GM12891 (cell line): ENCODE measurements around the gene TMPRSS2.

Source experiments
- POLR2A ChIP-seq: IDR thresholded peaks from 2 replicates; pipeline ENCODE4 v1.6.1; 2011; ENCODE audit warnings: low read depth, low read length, control low read depth
- POLR2AphosphoS5 ChIP-seq: IDR thresholded peaks from 2 replicates; pipeline ENCODE4 v1.6.1; 2011; ENCODE audit warnings: low read depth, low read length, control low read depth

DNA sequence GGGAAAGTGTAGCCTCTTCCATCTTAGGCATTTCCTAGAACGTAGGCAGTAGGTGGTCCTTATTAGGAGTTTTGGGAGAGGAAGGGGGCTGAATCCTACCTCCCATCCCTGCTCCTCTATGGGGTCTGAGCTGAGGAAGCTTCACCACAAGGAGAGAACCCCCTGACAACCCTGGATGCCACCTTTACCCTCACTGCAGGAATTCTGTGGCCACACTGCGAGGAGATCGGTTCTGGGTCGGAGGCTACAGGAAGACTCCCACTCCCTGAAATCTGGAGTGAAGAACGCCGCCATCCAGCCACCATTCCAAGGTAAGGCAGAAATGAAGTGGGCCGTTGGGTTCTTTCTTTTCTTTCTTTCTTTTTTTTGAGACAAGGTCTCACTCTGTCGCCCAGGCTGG, 80.4 kb downstream of the TMPRSS2 start:
- TF ChIP-seq POLR2AphosphoS5 (peak; percentile 47; the same call in 1 of the 2 replicates), POLR2A (0 out of 2 replicates have a peak, but pooled peaks have one; percentile 42)
